Hematopoietic multipotent progenitor cell treated with erythropoietin and hydrocortisone succinate and interleukin-3 and kit ligand, for 8 days (in vitro differentiated cells): ENCODE measurements around the gene MYO18B.

Source experiments
- DNase-seq: peaks from one replicate; pipeline ENCODE4 v3.0.0-alpha.2; 2015

MYO18B gene

GRCh38 chr22:26017932-26018331 is 275.9 kb downstream of the MYO18B start:
- no peak for DNase-seq

DNA sequence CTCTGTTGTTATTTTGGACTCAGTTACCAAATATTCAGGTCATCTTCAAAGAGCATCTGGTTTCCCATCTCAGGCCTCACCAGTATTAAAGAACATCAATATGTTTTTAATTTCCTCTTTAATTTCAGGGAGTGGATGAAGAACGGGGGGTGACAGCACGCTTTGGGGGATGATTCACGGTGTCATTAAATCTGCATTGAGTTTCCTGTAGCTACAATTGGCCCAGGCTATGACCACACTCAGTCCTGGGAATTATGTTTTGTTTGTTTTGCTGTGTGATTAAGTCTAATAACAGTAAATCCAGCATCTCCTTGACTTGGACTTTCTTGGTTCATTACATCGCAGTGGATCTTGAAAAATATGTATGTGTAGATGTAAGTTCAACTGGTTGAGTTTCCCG is 277.6 kb downstream of the MYO18B start:
- DNase-seq = no peak

- no peak for DNase-seq
Observed at GRCh38 chr22:26021516-26021915, 279.5 kb downstream of the MYO18B start.

DNA sequence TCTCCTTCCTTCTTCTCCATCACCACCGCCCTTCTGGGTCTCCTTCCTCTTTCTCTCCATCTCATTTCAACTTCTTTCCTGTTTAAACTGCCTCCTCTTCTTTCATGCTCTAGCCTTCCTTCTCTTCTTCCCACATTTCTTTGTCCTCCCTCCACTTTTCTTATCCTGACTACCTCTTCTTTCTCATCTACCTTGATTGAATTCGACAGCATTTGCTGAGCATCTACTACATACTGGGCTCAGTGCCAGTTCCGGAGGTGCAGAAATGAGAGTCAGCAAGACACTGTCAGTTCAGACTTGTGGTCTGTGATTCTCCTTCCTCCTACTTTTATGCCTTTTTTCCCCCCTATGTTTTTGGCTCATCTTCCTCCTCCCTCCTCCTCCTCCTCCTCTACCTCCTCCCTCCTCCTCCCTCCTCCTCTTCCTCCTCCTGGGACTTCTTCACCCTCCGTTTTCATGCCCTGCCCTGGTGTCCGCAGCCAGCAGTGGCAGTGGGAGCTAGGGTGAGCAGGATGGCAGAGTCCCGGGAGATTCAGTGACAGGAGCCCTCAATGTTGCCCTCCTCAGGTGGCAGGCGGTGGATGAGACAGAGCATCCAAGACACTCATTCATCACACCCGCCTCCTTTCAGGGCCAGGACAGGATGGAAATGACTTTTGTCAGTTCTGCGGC is 281.3 kb downstream of the MYO18B start:
- DNase-seq = no peak

DNA sequence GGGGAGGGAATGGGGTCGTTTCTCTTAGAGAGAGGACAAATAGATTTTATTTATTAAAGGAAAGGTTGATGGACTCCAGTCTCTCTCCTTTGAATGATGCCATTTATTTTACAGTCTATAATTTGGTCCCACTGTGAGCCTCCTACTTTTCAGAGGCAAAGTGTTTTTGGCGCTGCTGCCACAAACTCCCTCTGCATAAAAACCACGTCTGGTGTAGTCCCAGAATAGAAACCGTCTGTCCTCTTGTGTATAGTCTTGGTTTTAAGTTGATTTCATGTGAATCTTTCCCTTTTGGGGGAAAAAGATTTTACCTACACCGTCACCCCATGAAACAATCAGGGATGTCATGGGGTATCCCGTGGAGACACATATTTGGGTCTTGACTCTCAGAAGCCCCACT is 283.6 kb downstream of the MYO18B start:
- no peak for DNase-seq

DNA sequence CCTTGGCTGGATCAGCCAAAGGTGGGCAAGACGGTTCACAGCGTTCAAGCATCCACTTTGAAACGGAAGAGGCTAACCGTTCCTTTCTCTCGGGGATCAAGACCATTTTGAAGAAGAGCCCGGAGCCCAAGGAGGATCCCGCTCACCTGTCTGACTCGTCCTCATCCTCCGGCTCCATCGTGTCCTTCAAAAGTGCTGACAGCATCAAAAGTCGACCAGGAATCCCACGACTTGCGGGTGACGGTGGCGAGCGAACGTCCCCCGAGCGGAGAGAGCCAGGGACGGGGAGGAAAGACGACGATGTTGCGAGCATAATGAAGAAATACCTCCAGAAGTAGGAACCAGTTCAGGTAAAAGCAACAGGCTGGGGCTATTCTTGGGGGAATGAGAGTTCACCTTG is 285.4 kb downstream of the MYO18B start:
- DNase-seq = no peak

DNA sequence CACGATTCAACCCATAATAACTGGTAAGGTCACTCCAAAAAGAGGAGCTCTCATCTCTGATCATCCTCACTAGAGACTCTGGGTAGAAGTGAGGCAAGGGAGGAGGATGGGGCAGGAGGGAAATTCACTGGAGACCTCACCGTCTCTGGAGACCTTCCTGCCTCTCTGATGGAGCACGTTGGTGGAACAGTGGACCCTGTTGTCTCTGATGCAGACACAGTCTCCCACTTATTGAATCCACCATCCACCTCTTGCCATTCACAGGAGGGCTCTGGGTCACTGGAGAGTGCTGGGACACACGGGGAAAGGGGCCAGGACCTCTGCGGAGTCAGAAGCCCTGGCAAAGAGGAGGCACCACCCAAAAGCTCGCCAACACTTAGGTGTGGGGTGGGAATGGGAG is 289.7 kb downstream of the MYO18B start:
- DNase-seq = no peak

DNA sequence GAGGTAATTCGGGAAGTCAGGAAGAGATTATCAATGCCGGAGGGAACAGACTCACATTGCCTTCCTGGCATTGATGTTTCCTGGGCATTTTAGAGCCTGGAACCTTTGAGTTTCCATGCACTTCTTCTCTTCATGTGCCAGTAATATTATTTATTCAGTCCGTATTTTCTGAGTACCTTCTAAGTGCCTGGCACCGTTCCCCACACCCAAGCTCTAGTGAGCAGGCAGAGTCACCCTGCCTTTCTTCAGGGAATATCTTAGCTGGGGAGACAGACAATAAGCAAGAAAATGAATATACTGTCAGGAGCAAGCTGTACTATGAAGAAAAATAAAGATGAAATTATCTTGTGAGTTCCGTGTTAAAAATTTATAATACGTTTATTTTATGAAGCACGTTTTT is 291.1 kb downstream of the MYO18B start:
- DNase-seq = no peak

GRCh38 chr22:26033586-26033985 is 291.6 kb downstream of the MYO18B start:
- no peak for DNase-seq

- DNase-seq = no peak
Observed at GRCh38 chr22:26035523-26035922, 293.5 kb downstream of the MYO18B start.

GRCh38 chr22:26038365-26038764 is 296.4 kb downstream of the MYO18B start:
- DNase-seq = no peak

GRCh38 chr22:26041931-26042330 is 299.9 kb downstream of the MYO18B start:
- DNase-seq = no peak

- DNase-seq = no peak
Observed at GRCh38 chr22:26043031-26043430, 301.0 kb downstream of the MYO18B start.

GRCh38 chr22:26045051-26045450 is 303.1 kb downstream of the MYO18B start:
- no peak for DNase-seq

GRCh38 chr22:26045860-26046259 is 303.9 kb downstream of the MYO18B start:
- DNase-seq = no peak

DNA sequence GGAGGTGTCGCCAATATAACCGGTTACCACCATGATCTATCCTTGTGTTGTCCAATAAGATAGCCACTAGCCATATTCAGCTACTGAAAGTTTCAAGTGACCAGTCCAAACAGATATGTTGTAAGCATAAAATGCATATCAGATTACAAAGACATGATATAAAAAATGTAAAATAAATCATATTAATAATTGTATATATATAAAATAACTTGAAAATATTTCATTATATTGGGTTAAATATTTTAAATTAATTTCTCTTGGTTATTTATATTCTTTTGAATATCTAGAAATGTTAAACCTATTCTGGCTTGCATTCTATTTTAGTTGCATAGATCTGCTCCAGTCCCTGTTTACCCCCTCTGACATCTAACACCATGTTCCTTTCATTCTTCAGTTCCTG is 305.5 kb downstream of the MYO18B start:
- no peak for DNase-seq

- DNase-seq = no peak
Observed at GRCh38 chr22:26047920-26048319, 305.9 kb downstream of the MYO18B start.

DNA sequence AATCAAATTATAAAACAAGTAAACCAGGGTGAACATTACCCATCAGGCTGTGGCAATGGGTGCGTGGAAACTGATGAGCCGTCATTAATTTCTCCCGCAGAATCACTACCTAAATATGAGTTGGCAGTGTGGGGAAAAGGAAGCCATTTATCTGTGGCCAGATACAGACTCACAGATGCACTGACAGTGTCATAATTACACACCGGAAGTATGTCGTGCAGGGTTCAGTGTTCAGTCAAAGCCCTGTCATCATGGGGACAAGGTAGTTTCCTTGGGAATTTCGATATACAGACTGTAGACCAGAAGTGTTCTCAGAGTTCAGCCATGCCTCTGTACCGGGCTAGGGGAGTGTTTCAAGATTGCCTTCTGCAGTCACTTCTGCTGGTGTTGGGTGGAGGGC is 308.1 kb downstream of the MYO18B start:
- no peak for DNase-seq

- no peak for DNase-seq
Observed at GRCh38 chr22:26053737-26054316, 311.8 kb downstream of the MYO18B start.

- no peak for DNase-seq
Observed at GRCh38 chr22:26054841-26055605, 313.0 kb downstream of the MYO18B start.

DNA sequence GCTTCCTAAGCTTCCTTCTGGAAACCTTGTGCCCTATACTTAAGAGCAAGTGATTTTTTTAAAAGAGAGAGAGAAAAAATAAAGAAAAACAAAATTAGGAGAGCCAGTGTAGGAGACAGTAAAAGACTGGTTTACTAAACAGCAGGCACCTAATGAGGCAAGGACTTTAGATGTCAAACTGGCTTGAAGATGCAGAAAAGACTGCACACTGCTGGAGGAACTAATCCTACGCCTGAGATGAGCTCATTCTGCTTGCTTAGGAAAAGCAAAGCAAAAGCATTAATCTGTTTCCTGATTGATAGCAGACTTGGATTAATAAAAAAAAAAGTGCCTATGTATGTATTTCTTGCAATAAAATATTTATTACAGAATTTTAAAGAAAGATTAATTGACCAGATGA is 313.7 kb downstream of the MYO18B start:
- DNase-seq = no peak

DNA sequence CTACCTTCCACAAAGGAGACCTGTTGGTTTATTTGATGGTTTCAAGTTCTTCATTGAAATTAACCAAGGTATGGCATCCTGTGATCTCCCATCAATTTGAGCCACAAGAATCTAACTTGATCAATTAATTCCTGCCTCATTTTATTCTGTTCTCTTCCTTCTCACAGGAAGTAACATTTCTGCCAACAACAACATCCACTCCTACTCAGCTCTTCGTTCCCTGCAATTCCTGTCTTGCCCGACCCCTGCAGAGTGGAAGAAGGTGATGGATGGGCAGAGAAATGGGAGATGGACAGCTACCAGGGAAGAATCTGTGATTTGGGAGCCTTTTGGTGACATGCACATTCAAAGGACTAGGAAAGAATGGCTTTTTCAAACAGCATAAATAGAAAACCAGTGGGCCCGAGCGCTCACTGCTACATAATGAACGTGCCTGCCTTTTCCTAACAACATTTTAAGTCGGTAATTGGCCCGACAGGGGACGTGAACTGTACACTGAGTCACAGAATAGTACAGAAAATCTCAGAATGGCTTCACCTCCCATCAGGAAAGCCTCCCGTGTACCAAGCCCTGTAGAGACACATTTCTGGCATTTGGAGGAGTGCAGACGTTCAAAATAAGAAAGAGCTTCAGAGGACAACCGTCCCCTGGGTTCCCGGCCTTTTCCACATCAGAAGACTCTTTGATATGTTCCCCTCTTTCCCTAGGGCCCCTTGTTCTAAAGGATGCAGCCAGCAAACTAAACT is 314.6 kb downstream of the MYO18B start:
- no peak for DNase-seq

DNA sequence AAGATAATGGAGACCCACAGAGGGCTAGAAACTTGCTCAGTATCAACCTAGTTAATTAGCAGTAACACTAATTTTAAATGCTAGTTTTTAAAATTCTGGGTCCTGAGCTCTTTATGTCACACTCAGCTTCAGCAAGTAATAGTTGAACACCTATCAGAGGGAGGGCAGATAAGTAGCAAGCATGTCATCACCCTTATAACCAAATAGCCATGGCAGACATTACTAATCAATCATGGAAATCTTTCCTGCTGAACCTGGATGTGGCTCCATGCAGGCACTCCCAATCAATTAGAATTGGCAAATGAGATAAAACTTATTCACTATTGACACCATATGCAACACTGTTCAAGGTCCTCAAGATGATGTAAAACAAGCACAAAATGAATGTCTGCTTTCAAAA is 315.7 kb downstream of the MYO18B start:
- no peak for DNase-seq

- no peak for DNase-seq
Observed at GRCh38 chr22:26064048-26064447, 322.1 kb downstream of the MYO18B start.
